Measurements from ENCODE around the gene CUEDC2. TPM values are rescaled to one million over a fixed set of nuclear protein-coding genes. Genes with fewer than 3 reads are reported as not detected.
A peak's percentile ranks its signal among the peaks of the same experiment; 100 is the strongest.

Gene CUEDC2
- total RNA-seq, 3 donors from 2014 or later (not counting 1 experiment from before 2014, with no cell fraction given): 35.0 to 43.0 (median 37.7) TPM

DNA sequence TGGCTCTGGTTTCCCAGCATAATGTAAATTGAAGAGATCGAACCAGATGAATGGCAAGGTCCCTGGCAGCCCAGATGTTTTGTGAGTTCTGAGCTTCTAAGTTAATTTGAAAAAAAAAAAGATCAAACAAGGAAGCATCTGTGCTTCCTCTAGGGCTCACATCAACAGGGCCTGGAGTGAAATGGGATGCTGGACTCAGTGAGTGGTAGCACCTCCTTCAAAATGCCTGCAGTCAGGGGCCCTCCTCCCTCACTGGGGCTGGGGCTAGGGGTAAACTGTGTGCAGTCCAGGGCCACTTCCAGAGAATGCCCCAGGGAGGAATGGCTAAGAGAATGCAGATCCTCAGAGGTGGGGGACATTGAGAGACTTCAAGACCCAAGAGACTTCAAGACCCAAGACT is 6.0 kb upstream of the CUEDC2 start:
- Histone ChIP-seq H3K36me3 (ENCODE audit: control insufficient read depth, insufficient read depth, low read length) (no peaks in the 10 kb centered on the region), H3K27me3 (ENCODE audit: control insufficient read depth, insufficient read depth, low read length) (no peaks in the 10 kb centered on the region), H3K9me3 (ENCODE audit: control insufficient read depth, insufficient read depth, low read length) (no peaks in the 10 kb centered on the region), H3K4me1 (ENCODE audit: control insufficient read depth, insufficient read depth, low read length) (peaks cover 47% of the 10 kb centered on the region), H3K27ac (ENCODE audit: low read length) (no peak overlapping the region), H3K4me3 (ENCODE audit: low read length) (no peak overlapping the region)
- Mint-ChIP-seq H3K9me3 (no peaks in the 10 kb centered on the region), H3K4me1 (peaks cover 45 to 48% of the 10 kb centered on the region in 2 donors), H3K36me3 (no peaks in the 10 kb centered on the region), H3K4me3 (no peak overlapping the region), H3K27ac (peak overlapping the region in 1 of 2 donors; percentile 87), H3K27me3 (ENCODE audit: low read depth in 2 of 2) (no peaks in the 10 kb centered on the region)
- intact Hi-C loops (cut with micrococcal nuclease): no loop called here
- WGBS (ENCODE audit: insufficient coverage): 82% methylated on average over 1 of the region's 1 CpG
- TF ChIP-seq CTCF (IDR thresholded peaks at IDR 0.05): no peak
- ATAC-seq (no peak), DNase-seq (no peak)

GRCh38 chr10:102437515-102437914 is 5.1 kb upstream of the CUEDC2 start:
- H3K27ac ChIP-seq (ENCODE audit: low read length): no peak overlapping the region
- Mint-ChIP-seq H3K9me3 (no peaks in the 10 kb centered on the region), H3K27me3 (ENCODE audit: low read depth in 2 of 2) (no peaks in the 10 kb centered on the region), H3K36me3 (no peaks in the 10 kb centered on the region), H3K4me3 (peak overlapping the region; percentile 85), H3K27ac (peak overlapping the region; percentile 87 to 91), H3K4me1 (peaks cover 53 to 56% of the 10 kb centered on the region in 2 donors)
- H3K4me1 ChIP-seq (ENCODE audit: control insufficient read depth, insufficient read depth, low read length): peaks cover 54% of the 10 kb centered on the region
- 92% methylated on average over 3 of the region's 3 CpGs for WGBS (ENCODE audit: insufficient coverage)
- no peak overlapping the region for H3K4me3 ChIP-seq (ENCODE audit: low read length)
- intact Hi-C loops (cut with micrococcal nuclease): no loop called here
- DNase-seq (no peak), ATAC-seq (no peak)
- no peak for TF ChIP-seq CTCF (IDR thresholded peaks at IDR 0.05)
- no peaks in the 10 kb centered on the region for H3K9me3 ChIP-seq (ENCODE audit: control insufficient read depth, insufficient read depth, low read length)
- H3K36me3 ChIP-seq (ENCODE audit: control insufficient read depth, insufficient read depth, low read length): no peaks in the 10 kb centered on the region
- H3K27me3 ChIP-seq (ENCODE audit: control insufficient read depth, insufficient read depth, low read length): no peaks in the 10 kb centered on the region

DNA sequence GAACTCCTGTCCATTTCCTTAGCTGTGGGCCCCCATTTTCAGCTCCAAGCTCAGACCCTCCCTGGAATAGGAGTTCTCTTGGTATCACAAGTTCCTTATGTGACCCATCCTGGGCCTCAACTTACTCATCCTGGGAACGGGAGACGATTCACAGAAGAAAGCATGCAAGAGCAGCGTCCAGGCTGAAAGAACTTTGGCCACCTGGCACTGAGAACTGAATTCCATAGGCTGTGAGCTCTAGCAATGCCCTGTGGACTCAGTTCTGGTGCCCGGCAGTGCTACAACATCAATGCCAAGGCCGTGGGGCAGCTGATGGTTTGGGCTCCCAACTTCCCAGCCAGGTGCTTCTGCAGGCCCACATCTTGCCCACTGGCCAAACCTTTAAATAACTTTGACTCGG is 3.9 kb upstream of the CUEDC2 start:
- H3K27ac ChIP-seq (ENCODE audit: low read length): peak overlapping the region; percentile 65
- no peaks in the 10 kb centered on the region for H3K9me3 Mint-ChIP-seq
- H3K27ac Mint-ChIP-seq: peak overlapping the region; percentile 87 to 91
- intact Hi-C loops (cut with micrococcal nuclease): no loop called here
- DNase-seq: no peak
- no peaks in the 10 kb centered on the region for H3K36me3 ChIP-seq (ENCODE audit: control insufficient read depth, insufficient read depth, low read length)
- ATAC-seq: no peak
- H3K4me3 ChIP-seq (ENCODE audit: low read length): peak overlapping the region; percentile 42
- peaks cover 65 to 68% of the 10 kb centered on the region in 2 donors for H3K4me1 Mint-ChIP-seq
- no peaks in the 10 kb centered on the region for H3K9me3 ChIP-seq (ENCODE audit: control insufficient read depth, insufficient read depth, low read length)
- H3K27me3 ChIP-seq (ENCODE audit: control insufficient read depth, insufficient read depth, low read length): no peaks in the 10 kb centered on the region
- H3K27me3 Mint-ChIP-seq (ENCODE audit: low read depth in 2 of 2): no peaks in the 10 kb centered on the region
- peaks cover 64% of the 10 kb centered on the region for H3K4me1 ChIP-seq (ENCODE audit: control insufficient read depth, insufficient read depth, low read length)
- H3K36me3 Mint-ChIP-seq: no peaks in the 10 kb centered on the region
- TF ChIP-seq CTCF (IDR thresholded peaks at IDR 0.05): no peak
- peak overlapping the region; percentile 85 for H3K4me3 Mint-ChIP-seq
- WGBS (ENCODE audit: insufficient coverage): 67% methylated on average over 6 of the region's 6 CpGs
